ENCODE data around the gene PDE6D. TPM values are rescaled to one million over a fixed set of nuclear protein-coding genes. Genes with fewer than 3 reads are reported as not detected.

Gene PDE6D
- total and polyA plus RNA-seq, 2 of the 13 experiments (the other 11 are each of a cell fraction or from before 2014, with no cell fraction given): 14.1 to 23.2 TPM

GRCh38 chr2:231780123-231780908 is 766 bp downstream of the PDE6D start (continued):
- no peak for TF ChIP-seq ZNF292 (CRISPR knock-in tag; IDR thresholded peaks at IDR 0.05; ENCODE audit: borderline replicate concordance, low read depth)
- TF ChIP-seq SMAD3 (CRISPR knock-in tag; IDR thresholded peaks at IDR 0.05): peak; percentile 50; the same call in 1 of the 2 replicates
- no peak for TF ChIP-seq ZNF17 (CRISPR knock-in tag; IDR thresholded peaks at IDR 0.05)
- no peak for TF ChIP-seq RFX3 (CRISPR knock-in tag; IDR thresholded peaks at IDR 0.05)
- TF ChIP-seq ZC3H4 (CRISPR knock-in tag; IDR thresholded peaks at IDR 0.05; ENCODE audit: borderline replicate concordance): no peak
- no peak for TF ChIP-seq ZNF558 (CRISPR knock-in tag; IDR thresholded peaks at IDR 0.05; ENCODE audit: borderline replicate concordance)
- TF ChIP-seq ZNF280B (CRISPR knock-in tag; IDR thresholded peaks at IDR 0.05; ENCODE audit: borderline replicate concordance): no peak
- TF ChIP-seq KMT2B (CRISPR knock-in tag; IDR thresholded peaks at IDR 0.05): peak; percentile 29; the same call in 1 of the 2 replicates
- TF ChIP-seq SKIL (CRISPR knock-in tag; IDR thresholded peaks at IDR 0.05; ENCODE audit: borderline replicate concordance): no peak
- TF ChIP-seq MLX (CRISPR knock-in tag; IDR thresholded peaks at IDR 0.05): no peak
- TF ChIP-seq ZNF331 (CRISPR knock-in tag; IDR thresholded peaks at IDR 0.05): 0 out of 2 replicates have a peak, but pooled peaks have one; percentile 45
- TF ChIP-seq EHMT2 (IDR thresholded peaks at IDR 0.05; ENCODE audit: borderline replicate concordance, low read depth, low read length): 0 out of 2 replicates have a peak, but pooled peaks have one; percentile 60
- TF ChIP-seq TMF1 (CRISPR knock-in tag; IDR thresholded peaks at IDR 0.05; ENCODE audit: low read depth): no peak
- TF ChIP-seq ZNF710 (CRISPR knock-in tag; IDR thresholded peaks at IDR 0.05; ENCODE audit: borderline replicate concordance): no peak
- TF ChIP-seq ZNF691 (CRISPR knock-in tag; IDR thresholded peaks at IDR 0.05; ENCODE audit: borderline replicate concordance, low read depth): no peak
- TF ChIP-seq ZNF205 (CRISPR knock-in tag; IDR thresholded peaks at IDR 0.05): no peak
- TF ChIP-seq HINFP (CRISPR knock-in tag; IDR thresholded peaks at IDR 0.05; ENCODE audit: low read depth): 0 out of 2 replicates have a peak, but pooled peaks have one; percentile 31
- TF ChIP-seq ZNF207 (IDR thresholded peaks at IDR 0.05; ENCODE audit: borderline replicate concordance): no peak
